Uterus (tissue), 4 donors: ENCODE results near the gene CD22. TPM values are rescaled to one million over a fixed set of nuclear protein-coding genes. Genes with fewer than 3 reads are reported as not detected.

Experiments
- DNase-seq, 2 donors: peaks; one replicate each; pipeline ENCODE4 v3.0.0-alpha.2; 2019 to 2020
- H3K27ac ChIP-seq, 2 donors: fragments of 200-600 bp; sonication (generic); 1 replicate in 1 of 2; 2 replicates in 1 of 2; pipeline ENCODE4 v1.5.1; 2016 to 2018
- H3K27me3 ChIP-seq, 2 donors: fragments of 200-600 bp; sonication (generic); one replicate each; pipeline ENCODE4 v1.5.1; 2018 to 2019; ENCODE audit warnings: control low read depth in 1 of 2
- H3K36me3 ChIP-seq, 2 donors: fragments of 200-600 bp; sonication (generic); one replicate each; pipeline ENCODE4 v1.5.1; 2019; ENCODE audit warnings: control low read depth in 1 of 2
- H3K4me1 ChIP-seq, 2 donors: fragments of 200-600 bp; sonication (generic); one replicate each; pipeline ENCODE4 v1.5.1; 2018 to 2019; ENCODE audit warnings: control low read depth in 1 of 2
- H3K4me3 ChIP-seq, 2 donors: fragments of 200-600 bp; sonication (generic); 1 replicate in 1 of 2; 2 replicates in 1 of 2; pipeline ENCODE4 v1.5.1; 2018 to 2019; ENCODE audit warnings: mild to moderate bottlenecking in 1 of 2
- H3K9me3 ChIP-seq, 2 donors: fragments of 200-600 bp; sonication (generic); one replicate each; pipeline ENCODE4 v1.5.1; 2019; ENCODE audit warnings: control low read depth in 1 of 2
- POLR2A ChIP-seq, 2 donors: fragments of 450-650 bp; IDR thresholded peaks; one replicate each; pipeline ENCODE4 v1.6.1; 2016; ENCODE audit warnings: antibody characterized with exemption in 2 of 2, mild to moderate bottlenecking in 1 of 2, moderate library complexity in 1 of 2
- intact Hi-C: fragments of 100-400 bp; cut with DNase I; formaldehyde crosslinking; loops from one replicate; pipeline ENCODE4 v1.15.1; 2023; ENCODE audit warnings: low total_unique reads
- total RNA-seq, 4 donors: library from RNA; depleted of rRNA in 3 of 4; stranded (reverse); fragments of >200 nt in 3 of 4; gene quantifications; one replicate each; pipeline versions ENCODE4 v1.1.0 to v1.2.4, GENCODE V29; 2014 to 2023
- TF ChIP-seq, protein P1 (sequence below), 4 experiments: fragments of 200-600 bp in 2 of 4; fragments of 450-650 bp in 2 of 4; sonication (generic) in 2 of 4; IDR thresholded peaks; one replicate each; pipeline ENCODE4 v1.5.1; 2016 to 2019; ENCODE audit warnings: antibody characterized with exemption in 4 of 4, mild to moderate bottlenecking in 2 of 4, moderate library complexity in 1 of 4
- donor health status: DM: yes; HTN: yes; CAD: no.

The CD22 gene
- total RNA-seq, 4 donors from 2014 or later: under 0.01 to 9.4 (median 1.3) TPM

DNA sequence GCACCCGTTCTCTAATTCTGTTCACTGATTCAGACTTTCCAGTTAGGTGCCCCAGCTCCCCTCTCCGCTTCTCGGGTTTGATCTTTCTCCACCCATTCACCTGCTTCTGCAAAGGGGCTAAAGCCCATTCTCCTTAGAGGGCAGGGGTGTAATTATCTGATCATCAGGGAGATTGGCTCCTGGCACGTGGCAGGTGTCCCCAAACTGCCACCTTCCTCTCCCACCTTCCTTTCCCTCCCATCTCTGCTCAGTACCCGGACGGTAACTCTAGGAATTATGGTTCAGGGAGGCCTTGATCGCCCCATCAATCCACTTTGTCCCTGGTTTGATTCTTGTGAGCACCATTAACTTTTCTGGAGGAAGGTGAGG lies 18.9 kb downstream of the CD22 start:
- TF ChIP-seq POLR2A (IDR thresholded peaks at IDR 0.05): no peak
- TF ChIP-seq, protein P1, sequence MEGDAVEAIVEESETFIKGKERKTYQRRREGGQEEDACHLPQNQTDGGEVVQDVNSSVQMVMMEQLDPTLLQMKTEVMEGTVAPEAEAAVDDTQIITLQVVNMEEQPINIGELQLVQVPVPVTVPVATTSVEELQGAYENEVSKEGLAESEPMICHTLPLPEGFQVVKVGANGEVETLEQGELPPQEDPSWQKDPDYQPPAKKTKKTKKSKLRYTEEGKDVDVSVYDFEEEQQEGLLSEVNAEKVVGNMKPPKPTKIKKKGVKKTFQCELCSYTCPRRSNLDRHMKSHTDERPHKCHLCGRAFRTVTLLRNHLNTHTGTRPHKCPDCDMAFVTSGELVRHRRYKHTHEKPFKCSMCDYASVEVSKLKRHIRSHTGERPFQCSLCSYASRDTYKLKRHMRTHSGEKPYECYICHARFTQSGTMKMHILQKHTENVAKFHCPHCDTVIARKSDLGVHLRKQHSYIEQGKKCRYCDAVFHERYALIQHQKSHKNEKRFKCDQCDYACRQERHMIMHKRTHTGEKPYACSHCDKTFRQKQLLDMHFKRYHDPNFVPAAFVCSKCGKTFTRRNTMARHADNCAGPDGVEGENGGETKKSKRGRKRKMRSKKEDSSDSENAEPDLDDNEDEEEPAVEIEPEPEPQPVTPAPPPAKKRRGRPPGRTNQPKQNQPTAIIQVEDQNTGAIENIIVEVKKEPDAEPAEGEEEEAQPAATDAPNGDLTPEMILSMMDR (IDR thresholded peaks at IDR 0.05): no peak
- DNase-seq: no peak
- intact Hi-C loops: no loop called here
- Histone ChIP-seq H3K36me3 (no peaks in the 10 kb centered on the region), H3K4me3 (no peak overlapping the region), H3K27ac (no peak overlapping the region), H3K9me3 (no peaks in the 10 kb centered on the region), H3K27me3 (no peaks in the 10 kb centered on the region), H3K4me1 (no peaks in the 10 kb centered on the region)

DNA sequence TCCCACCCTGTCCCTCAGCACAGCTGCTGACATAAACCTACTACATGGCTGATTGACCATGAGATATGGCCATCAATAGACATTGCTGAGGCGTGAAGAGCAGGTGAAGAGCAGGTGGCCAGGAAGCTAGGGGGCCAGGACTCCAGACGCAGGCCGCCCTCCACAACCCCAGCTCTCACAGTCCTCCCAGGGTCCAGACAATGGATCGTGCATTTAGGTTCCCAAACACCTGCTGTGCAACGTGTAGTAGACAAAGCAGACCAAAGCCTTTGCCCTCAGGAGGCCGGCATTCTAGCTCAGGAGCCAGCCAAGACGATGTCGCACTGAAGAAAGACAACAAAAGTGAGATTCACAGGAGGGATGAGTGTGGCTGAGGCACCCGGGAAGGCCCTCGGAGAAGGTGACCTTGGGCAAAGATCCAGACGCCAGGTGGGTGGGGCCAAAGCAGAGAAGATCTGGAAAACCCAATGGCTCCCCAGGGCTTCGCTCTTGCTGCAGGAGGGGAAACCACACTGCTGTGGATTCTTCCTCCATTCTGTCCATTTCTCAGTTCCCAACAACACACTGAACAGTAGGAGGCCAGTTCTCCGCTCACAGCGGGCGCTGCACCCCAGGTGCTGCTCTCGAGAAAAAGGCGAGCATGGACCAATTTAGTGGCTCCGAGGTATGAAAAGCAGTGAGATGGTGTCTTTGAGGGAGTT lies 20.1 kb downstream of the CD22 start:
- no peak overlapping the region for H3K27ac ChIP-seq
- H3K36me3 ChIP-seq: no peaks in the 10 kb centered on the region
- no peak for TF ChIP-seq POLR2A (IDR thresholded peaks at IDR 0.05)
- TF ChIP-seq, protein P1 (IDR thresholded peaks at IDR 0.05): no peak
- no peak overlapping the region for H3K4me3 ChIP-seq
- H3K4me1 ChIP-seq: no peaks in the 10 kb centered on the region
- no peaks in the 10 kb centered on the region for H3K27me3 ChIP-seq
- H3K9me3 ChIP-seq: no peaks in the 10 kb centered on the region
- DNase-seq: no peak
- intact Hi-C loops: no loop called here

DNA sequence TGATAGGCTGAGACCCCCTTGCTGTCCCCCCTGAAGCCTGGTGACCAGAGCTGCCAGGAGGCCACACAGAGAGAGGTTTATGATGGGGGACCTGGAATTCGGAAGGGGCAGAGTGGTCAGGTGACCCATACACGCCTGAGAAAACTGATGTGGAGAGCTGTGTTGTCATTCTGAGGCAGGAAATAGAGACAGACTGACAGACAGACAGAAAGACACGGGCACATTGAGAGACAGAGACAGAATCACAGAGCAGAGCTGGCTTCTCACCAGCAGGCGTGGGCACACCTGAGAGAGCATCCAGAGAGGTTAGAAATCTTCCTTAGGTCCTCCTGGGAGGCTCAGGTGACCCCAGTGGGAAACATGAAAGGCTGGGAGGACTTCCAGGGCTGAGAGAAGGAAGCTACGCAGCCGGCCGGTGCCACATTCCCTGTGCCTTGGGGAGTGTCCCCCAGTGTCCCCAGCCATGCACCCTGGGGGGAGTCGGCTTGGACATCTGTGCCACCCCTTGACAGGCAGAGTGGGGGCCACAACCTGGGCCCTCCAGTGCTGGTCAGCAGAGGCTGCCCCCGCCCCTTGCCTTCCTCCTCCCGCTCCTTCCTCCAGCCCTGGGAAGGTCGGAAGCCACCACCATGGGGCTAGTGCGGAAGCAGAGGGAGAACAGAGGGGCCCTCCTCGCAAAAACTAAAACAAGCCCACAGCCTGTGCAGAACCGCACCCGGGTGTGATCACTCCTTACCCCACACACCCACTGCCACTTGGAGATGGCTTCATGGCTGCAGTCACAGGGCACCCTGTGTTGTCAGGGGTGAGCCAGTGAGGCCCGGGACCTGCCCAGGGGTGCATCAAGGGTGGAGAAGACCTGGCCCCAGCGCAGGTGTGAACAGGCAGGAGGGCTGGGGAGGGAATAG lies 20.9 kb downstream of the CD22 start:
- Histone ChIP-seq H3K27me3 (no peaks in the 10 kb centered on the region), H3K9me3 (no peaks in the 10 kb centered on the region), H3K4me1 (no peaks in the 10 kb centered on the region), H3K4me3 (no peak overlapping the region), H3K27ac (no peak overlapping the region), H3K36me3 (no peaks in the 10 kb centered on the region)
- TF ChIP-seq, protein P1 (IDR thresholded peaks at IDR 0.05): no peak
- TF ChIP-seq POLR2A (IDR thresholded peaks at IDR 0.05): no peak
- no peak for DNase-seq
- intact Hi-C loops: no loop called here

DNA sequence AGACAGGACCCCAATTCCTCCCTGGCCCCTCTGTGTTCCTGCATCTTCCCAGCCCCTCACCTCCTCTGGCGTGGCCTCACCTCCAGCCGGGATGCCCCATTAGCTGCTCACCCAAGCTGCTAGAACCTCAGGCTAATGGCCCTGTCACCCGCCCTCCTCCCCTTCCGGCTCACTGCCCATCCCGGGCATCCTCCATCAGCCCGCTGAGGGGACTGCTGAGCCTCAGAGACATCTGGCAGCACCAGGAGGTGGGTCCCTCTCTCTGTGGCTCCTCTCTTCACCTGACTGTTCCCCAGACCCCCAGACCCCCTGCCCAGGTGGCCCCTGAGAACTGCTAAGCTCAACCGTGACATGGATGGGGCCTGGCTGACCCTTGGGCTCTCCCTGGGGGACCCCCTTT lies 21.6 kb downstream of the CD22 start:
- no peaks in the 10 kb centered on the region for H3K36me3 ChIP-seq
- intact Hi-C loops: no loop called here
- TF ChIP-seq POLR2A (IDR thresholded peaks at IDR 0.05): no peak
- TF ChIP-seq, protein P1 (IDR thresholded peaks at IDR 0.05): no peak
- no peak overlapping the region for H3K4me3 ChIP-seq
- DNase-seq: no peak
- H3K9me3 ChIP-seq: no peaks in the 10 kb centered on the region
- no peaks in the 10 kb centered on the region for H3K27me3 ChIP-seq
- no peaks in the 10 kb centered on the region for H3K4me1 ChIP-seq
- H3K27ac ChIP-seq: no peak overlapping the region
